C4-2B (cell line): ENCODE results near the gene DES.
A peak's percentile ranks its signal among the peaks of the same experiment; 100 is the strongest.

Experiments used
- H3K27ac ChIP-seq: fragments of 450-650 bp; 2 replicates; pipeline ENCODE4 v1.5.1; 2017
- CTCF ChIP-seq: fragments of 450-650 bp; conservative IDR thresholded peaks from 2 replicates; pipeline ENCODE4 v1.5.1; 2017; ENCODE audit warnings: mild to moderate bottlenecking
- ZFX ChIP-seq: fragments of 450-650 bp; IDR thresholded peaks from 2 replicates; pipeline ENCODE4 v1.6.1; 2017

DES gene

GRCh38 chr2:219384859-219385258 lies 33.3 kb upstream of the DES start:
- no peak overlapping the region for H3K27ac ChIP-seq
- TF ChIP-seq CTCF = no peak
- no peak for TF ChIP-seq ZFX

GRCh38 chr2:219385958-219386520 lies 32.1 kb upstream of the DES start:
- no peak for TF ChIP-seq ZFX
- TF ChIP-seq CTCF = no peak
- H3K27ac ChIP-seq = no peak overlapping the region

- peak overlapping the region; percentile 83 for H3K27ac ChIP-seq
- TF ChIP-seq ZFX = no peak
- TF ChIP-seq CTCF = no peak
Observed at GRCh38 chr2:219386532-219387280, 31.5 kb upstream of the DES start.

DNA sequence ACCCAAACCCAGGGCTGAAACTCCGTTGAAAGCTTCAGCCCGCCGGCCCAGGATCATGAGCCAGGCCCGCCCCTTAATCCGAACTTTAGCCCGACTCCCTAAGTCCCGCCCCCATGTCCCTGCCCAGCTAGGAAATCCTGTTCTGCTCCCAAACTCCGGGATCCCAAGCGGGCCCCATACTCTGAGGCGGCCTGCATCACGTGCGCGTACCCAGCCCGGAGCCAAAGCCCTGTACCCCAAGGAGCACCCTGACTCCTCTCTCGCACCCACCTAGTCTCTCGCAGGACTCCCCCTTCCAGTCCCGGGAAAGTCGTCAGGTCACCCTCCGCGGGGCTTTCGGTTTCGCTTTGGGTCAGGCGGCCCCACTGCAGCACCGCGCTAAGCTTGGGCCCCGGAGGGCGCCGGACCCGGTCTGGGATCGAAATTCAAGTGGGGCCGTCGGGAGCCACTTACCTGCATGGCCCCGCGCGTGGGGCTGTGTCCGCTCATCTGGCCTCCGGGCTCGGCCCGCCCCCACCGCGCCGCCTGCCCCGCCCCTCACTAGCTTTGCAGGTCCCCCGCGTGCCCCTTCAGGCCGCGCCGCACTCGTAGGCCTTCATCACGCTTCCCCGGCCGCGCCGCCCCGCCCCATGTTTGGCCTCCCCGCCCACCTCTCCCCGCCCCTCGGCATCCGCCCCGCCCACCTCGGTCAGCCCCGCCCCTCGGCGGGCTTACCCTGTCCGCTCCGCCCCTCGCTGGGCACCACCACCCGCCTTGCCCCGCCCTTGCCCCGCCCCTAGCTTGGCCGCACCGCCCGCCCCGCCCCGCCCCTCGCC lies 30.7 kb upstream of the DES start, which contains the start of gene DNPEP:
Gene DNPEP (minus strand): TSS at position 607 of the 815 bp plus-strand sequence. CDS start 118 bp downstream, at position 489.
- peak within 1 kb of the TSS; percentile 83 for H3K27ac ChIP-seq

DNA sequence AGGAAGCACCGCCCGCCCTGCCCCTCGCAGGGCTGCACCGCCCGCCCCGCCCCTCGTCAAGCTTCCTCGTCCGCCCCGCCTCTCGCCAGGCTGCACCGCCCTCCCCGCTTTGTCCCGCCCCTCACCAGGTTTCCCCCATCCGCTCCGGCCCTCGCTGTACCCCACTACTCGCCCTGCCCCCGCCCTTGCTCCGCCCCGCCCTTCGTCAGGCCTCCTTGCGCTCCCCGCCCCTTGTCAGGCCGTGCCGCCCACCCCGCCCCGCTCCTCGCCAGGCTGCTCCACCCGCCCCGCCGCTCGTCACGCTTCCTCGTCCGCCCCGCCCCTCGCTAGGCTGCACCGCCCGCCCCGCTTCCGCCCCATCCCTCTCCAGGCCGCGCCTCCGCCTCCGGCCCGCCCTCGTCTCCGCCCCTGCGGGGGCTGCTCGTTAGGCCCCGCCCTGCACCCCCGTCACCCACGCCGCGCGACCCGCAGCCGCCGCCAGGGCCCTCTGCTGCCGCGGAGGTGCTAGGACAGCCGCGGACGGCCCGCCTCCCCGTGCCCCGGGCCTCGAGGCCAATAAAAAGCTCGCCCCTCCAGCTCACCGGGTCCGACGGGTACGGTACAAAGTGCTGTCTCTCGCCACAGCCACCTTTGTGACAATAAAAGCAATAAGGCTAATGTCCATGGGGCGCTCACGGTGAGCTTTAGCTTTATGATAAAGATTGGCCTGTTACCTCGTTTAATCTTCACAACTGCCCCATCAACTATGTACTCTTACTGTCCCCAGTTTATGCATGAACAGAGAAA lies 29.9 kb upstream of the DES start:
- no peak overlapping the region; the same call in 1 of the 2 replicates for H3K27ac ChIP-seq
- TF ChIP-seq CTCF = peak; percentile 63
- TF ChIP-seq ZFX = no peak

More for the DNA sequence above, 30.7 kb upstream of the DES start, which contains the start of gene DNPEP:
- TF ChIP-seq ZFX = peak; percentile 83
- no peak for TF ChIP-seq CTCF

GRCh38 chr2:219388907-219389156 lies 29.3 kb upstream of the DES start:
- TF ChIP-seq ZFX (no peak), CTCF (no peak)
- no peak overlapping the region for H3K27ac ChIP-seq
